NCI-H510A treated with DMSO at 0.1 percent for 48 hours (cell line): ENCODE data around the gene CD46.

Experiments
- DNase-seq: peaks from one replicate; lab custom pipeline; 2025; lab: John Stamatoyannopoulos, UW

Gene CD46

DNA sequence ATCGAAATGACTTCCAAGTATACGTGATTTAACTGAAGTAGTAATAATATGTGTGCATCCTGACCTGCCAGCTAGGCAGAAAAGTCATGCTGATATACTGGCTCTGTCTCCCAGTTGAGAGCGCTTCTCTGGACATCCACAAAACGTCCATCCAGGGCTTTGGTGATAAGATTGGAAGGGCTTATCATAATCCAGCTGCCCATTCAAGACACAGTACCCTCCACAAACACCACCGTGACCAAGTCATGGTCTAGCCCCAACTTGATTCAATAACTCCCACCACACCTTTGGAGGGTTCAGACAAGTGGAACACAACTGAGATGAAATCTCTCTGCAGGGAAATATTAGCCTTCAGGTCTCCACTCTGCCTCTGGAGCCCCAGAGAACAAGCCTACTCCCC, 76.2 kb downstream of the CD46 start:
- no peak for DNase-seq

DNA sequence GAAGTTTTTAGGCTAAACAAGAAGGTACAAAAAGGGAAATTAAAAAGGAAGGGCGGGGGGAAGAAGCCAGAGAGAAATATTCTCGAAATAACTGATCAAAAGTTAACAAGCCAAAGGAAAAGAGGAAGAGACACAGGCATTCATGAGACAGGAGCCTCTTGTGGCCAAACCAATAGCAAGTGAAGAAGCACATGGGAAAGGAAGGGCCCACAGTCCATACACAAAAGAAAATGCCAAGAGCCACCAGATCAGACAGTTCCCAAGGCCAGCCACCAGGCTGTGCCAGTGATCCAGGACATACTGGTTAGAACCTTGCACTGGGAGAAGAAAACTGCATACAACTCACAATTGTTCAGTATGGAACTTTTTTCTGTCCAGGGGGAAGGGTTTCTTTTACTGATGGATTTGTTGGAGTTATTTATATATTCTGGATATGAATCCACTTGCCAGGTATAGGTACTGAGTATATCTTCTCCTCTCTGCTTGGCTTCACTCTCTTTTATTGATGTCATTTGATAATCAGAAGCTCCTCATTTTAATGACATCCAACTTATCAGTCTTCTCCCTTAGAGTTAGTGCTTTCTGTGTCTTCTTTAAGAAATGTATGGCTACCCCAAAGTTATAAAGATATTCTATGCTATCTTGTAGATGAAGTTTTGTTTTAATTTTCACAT, 76.8 kb downstream of the CD46 start:
- DNase-seq: peak; percentile 52

DNA sequence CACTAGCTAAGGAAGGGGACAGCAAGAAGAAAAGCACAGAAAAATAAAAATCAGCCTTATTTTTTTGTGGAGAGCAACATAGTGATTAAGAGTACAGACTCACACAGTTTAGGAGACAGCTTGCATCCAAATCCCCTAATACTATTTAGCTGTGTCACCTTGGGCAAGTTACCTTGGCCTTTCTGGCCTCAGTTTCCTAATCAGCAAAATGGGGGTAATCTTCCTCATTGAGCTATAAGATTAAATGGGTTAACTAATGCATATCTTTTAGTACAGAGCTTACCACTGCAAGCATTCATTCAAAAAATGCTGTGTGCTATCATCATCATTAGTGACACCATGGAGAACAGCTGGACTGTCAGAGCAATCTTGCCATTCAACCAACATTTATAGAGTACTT, 77.7 kb downstream of the CD46 start:
- DNase-seq: no peak

DNA sequence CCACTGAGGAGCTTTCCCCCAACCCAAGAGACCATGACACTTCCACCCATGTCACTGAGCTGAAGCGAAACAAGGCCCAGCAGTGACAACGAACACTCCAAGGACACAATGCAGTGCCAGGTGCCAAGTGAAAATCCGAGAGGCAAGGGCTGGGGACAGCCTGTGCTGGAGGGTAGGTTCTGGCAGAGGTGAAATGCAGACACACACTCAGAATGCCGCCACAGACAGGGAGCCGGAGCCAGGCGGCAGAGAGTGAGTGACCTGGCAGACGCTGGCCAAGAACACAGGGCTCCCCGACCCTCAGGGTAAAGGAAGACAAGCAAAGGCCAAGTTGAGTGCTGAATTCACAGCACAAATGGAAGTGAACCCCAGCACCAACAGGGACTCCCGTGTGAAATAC, 78.9 kb downstream of the CD46 start:
- no peak for DNase-seq

DNA sequence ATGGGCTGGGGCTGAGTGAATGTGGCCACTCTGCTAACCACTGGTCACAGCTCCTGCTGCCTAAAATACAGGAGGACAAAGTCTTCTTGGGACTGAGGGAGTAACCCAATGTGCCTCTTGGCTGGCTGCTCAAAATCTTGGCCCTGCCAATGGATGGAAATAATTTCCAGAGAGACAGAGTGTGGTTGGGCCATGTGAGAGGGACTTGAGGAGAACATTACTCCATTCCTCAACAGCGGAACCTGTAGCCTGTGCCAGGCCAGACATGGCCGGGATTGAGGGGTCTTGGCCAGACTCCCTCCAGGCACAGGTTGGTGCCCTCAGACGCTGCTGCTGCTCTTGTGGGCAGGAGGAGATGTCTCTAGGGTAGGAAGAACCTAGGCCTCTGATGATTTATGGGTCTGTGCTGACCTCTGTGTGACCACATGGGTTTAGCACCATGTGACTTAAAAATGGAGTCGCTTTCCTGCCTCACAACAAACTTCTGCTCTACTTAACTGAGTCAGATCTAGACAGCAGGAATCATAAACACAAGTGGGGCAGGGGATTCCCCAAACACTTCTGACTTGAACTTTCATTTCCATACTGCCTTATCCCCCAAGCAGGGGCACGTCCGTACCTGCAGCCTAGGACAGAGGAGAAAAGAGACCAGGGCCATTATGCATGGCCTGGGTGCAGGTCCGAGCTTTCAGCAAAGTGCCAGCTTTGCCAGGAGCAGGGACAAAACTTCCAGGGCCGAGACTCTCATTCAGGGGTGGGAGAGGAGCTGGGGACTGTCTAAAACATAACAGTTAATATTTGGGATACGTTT, 79.9 kb downstream of the CD46 start:
- DNase-seq: no peak

DNA sequence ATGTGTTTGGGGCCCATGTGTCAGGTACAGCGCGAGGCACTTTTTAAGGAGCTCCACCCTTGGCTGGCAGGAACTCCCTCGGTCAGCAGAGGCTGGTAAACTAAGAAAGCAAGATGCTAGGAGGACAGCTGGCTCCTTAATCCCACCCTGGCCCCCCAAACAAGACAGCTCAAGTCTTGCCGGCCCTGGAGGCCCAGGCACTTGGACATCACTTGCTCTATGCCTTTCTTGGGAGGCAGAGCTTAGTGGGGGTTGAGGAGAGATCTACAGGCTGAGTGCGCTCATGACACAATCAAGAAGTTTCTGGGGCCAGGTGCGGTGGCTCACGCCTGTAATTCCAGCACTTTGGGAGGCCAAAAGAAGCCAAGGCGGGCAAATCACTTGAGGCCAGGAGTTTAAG, 80.9 kb downstream of the CD46 start:
- DNase-seq: no peak

DNA sequence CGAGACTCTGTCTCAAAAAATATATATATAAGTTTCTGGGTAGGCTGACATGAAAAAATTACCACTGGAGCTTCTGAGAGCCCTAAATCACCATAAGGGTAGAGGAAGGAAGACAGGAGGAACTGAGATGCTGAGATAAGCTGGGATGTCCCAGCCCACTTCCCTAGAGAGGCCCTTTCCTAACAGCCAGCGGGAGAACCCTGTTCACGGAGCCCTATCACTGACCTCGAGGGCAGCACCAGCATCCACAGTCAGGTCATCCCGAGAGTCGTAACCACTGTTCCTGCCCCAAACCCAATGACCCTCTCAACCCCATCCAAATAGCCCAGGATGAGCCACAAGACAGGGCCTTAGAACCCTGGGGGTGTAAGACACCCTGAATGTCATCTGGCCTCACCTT, 81.5 kb downstream of the CD46 start:
- no peak for DNase-seq

DNA sequence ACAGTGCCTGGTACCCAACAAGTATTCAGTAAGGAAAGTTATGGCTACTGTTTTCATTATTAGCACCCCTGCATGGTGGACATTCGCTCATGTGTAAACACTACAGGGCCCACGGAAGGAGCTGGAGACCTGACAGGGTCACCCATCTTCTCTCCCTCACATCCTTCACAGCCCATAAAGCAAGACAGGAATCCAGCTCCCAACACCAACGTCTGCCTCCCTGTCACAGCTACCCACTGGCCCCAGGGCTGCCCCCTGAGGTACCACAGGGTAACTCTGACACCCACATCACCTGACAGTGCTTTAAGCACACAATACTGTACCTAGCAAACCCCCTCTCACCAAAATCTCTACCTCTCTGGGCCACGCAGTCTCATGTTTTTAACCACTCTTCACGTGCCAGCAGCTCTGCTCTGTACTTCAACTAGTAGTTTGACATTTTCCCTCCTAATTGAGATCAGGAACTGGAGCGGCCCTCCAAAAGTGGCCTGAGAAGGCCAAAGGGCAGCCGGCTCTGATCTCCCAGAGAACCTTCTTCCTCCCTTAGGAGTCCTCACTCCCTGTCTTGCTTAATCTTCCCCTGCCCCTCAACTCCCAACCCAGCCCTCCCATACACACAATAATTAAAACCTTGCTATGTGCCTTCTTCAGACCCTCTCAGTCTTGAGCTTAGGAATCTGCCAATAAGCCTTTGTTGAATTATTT, 82.3 kb downstream of the CD46 start:
- no peak for DNase-seq

DNA sequence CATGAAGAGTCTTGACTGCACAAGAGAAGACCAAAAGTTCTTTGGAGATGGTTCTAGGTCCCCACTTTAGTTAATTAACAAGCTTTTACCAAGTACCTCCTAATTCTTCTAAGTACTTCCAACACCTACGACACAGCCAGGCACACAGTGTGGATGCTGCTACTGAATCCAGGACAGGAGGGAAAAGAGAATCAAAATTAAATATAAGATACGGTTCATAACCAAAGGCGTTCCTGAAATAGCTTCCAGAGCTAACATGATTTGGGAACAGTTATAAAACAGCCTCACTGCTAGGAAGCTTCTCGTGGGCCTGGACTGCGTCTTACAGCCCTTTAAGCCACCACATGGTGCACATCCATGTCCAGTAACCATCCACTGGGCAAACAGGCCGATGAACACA, 84.1 kb downstream of the CD46 start:
- DNase-seq: no peak

DNA sequence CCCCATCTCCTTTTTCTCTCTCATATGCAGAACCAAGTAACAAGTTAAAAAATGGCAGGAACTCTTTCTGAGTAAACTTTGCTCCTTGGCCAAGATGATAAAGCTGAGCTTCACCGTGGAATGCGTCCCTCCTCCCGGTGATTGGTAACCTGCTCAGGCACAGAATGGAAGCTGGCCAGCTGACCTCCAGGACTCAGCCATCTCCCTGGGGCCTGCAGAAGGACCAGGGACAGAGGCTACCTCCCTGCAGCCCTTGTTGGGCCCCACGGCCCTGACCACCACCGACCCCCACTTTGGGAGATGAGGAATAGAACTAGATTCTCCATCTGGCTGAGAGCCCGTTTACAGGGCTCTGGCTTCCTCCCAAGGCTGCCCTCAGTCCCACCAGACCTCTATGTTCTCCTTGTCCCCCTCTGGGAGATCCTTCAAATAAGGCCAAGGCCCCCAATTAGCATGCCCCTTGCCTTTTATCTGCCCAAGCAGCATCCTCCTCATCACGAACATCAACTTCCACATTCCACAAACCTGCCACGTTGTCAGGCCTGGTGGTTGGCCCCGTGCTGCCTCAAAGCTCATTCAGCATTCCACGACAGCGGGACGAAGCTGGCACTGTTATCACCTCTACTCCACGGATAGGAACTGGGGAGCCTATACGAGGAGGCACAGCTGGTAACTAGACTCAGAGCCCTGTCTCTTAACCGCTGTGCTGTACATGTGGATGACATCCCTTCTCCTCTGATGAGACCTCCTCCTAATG, 84.9 kb downstream of the CD46 start:
- DNase-seq: no peak

DNA sequence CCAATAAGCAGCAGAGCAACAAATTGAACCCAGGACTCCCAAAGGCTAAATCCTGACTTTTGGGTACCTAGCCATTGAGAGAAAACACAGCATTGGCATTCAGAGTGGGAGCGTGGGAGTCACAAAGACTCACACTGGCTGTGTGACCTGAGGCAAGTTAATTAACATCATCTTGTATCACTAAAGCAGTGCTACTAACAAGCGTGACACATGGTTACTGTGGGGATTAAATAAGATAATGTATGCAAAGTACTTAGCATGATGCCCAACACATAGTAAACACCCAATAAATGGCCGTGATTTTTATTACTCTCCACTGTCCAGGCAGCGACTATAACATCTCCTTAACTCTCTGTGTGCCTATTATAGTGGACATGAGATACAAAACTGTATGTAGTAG, 85.8 kb downstream of the CD46 start:
- DNase-seq: no peak

DNA sequence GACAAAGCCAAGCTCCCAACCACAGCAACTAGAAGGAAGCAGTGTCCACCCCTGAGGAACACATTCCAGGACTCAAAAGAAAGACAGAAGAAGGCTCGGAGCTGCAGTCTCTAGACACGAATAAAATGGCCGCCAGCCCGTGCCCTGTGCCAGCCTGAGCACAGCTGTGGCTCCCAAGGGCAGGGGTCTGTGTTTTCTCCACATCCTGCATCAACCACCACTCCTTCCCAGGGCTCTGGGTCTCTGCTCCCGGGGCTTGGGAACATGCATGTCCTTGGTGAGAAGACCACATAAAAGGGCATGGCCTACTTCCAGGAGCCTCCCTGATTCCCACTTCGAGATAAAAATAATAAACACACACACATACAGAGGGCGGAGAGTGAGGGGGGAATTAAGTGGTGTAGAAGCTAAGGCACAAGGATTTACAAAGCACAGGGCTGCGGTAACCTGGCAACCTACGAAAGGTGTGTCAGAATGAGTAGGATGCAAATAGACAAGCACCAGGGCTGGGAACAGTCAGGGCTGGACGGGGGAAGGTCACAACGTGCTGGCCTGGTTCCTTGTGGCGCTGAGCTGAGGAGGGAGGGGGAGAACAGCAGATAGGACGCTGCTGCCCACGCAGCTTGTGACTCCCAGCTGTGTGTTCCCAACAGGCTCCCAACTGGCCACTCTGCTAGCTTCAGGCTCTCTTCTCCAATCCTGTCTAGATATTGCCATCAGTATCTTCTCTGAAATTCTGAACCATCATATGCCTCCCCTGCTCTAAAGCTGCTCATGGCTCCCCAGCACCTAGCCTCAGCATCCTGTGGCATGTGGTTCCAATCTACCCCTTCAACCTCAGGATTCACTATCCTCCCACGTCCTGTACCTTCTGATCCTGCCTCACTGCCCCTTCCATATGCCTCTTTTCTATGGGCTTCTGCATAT, 86.6 kb downstream of the CD46 start:
- DNase-seq: no peak

DNA sequence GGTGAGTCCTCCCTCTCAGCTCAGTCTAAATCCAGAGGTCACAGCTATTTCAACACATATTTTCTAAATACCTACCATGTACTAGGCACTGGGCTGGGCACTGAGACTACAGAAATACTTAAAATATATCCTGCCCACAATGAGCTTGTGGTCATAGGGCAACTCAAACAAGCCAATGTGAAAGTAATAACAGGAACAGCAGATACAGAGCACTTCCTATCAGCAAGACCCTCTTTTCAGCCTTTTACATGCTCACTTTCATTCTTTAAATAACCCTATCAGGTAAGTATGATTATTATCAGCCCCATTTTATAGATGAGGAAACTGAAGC, 87.2 kb downstream of the CD46 start:
- no peak for DNase-seq

DNA sequence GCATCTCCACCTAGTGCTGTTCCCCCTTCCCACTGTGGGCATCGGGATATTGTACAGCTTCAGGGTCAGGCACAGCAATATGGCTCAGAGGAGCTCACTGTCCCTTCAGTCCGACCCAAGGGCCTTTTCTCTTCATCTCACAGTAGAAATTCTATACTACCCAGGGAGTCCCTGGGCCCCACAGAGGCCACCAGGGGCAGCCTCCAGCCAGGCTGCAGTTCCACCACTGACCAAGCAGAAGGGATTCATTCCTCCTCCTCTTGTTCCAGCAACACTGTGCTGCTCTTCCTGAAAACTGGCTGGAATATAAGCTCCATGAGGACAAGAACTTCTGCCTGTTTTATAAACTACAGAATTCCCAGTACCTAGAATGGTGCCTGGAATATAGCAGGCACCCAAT, 88.5 kb downstream of the CD46 start:
- no peak for DNase-seq

DNA sequence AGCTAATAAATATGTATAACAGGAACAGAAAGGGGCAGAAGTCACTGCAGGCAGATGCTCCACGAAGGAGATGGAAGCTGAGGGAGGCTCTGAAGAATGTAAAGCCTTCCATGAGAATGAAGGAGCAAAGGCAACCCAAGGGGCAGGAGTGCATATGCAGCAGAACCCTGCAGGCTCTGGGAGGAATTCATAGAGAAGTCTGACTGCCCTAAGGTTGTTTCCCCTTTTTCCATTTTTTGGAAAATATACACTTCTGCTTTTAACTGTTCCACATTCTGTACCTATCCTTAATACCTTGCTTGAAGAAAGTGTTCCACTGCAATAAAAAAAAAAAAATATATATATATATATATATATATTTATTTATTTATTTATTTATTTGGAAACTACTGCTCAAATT, 89.4 kb downstream of the CD46 start:
- DNase-seq: no peak

DNA sequence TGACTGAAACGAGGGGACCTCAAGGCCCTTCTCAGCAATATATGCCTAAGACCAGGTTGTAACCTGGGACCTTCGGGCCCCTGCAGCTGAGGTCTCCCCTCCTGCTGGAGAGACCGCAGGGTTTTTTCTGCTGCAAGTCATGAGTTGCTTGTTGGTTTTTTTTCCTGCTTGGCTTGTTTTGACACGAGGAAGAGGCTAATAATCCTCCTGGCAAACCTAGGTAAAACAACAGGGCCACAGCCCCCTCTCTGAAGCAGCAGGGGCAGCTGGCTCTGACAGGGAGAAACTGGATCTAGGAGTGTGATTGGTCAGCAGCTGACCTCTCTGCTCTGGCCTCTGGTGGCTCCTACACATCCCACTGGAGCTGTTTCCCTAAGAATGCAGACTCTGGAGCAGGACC, 90.0 kb downstream of the CD46 start:
- no peak for DNase-seq

DNA sequence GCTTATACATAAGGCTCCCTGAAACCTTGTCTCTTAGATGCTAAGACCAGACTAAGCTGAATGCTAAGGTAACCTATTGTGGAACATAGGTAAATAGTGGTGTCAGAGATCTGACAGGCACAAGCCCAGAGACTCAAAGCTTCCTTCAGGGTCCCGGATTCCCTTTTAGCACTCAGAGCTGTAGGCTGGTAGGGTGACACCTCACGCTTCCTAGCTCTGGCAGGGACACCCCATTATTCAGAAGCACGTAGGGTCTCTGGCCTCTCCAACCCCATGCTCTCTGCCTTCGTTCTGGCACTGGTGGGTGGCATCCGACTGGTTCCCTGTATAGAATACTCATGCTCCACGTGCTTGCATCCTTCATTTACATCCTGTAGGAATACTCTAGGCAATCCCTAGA, 90.7 kb downstream of the CD46 start:
- DNase-seq: no peak

DNA sequence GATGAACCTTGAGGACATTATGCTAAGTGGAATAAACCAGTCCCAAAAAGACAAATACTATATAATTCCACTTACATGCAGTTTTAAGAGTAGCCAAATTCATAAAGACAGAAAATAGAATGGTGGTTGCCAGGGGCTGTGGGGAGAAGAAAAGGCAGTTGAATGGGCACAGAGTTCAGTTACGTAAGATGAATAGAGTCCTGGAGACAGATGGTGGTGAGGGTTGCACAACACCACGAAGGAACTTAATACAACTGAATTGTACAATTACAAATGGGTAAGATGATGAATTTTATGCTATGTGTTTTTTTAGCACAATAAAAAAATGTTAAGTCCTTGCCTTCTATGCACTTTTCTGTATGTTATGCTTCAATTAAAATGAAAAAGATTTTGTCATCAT, 92.5 kb downstream of the CD46 start:
- no peak for DNase-seq
